ENCODE data around the gene LGALS9. TPM values are rescaled to one million over a fixed set of nuclear protein-coding genes. Genes with fewer than 3 reads are reported as not detected.

Gene LGALS9
- total RNA-seq, 1 donor from 2014 or later = 38.4 TPM

- intact Hi-C loops (cut with micrococcal nuclease) = no loop called here
Observed at GRCh38 chr17:27607521-27608091, 23.4 kb upstream of the LGALS9 start.

GRCh38 chr17:27608328-27609230 lies 22.4 kb upstream of the LGALS9 start:
- H3K4me1 Mint-ChIP-seq (ENCODE audit: low read depth) = peaks cover 32% of the 10 kb centered on the region
- intact Hi-C loops (cut with micrococcal nuclease) = loop anchor here (1.0 kb wide), 1 partner anchor 43 kb away; no protein-coding TSS in a partner anchor
- H3K27me3 Mint-ChIP-seq (ENCODE audit: insufficient read depth) = no peaks in the 10 kb centered on the region
- H3K4me3 Mint-ChIP-seq = no peak overlapping the region
- H3K36me3 Mint-ChIP-seq (ENCODE audit: low read depth) = peaks cover 43% of the 10 kb centered on the region
- DNase-seq (ENCODE audit: low spot score) = no peak
- no peaks in the 10 kb centered on the region for H3K9me3 Mint-ChIP-seq
- H3K27ac Mint-ChIP-seq = peak overlapping the region; percentile 88

More at GRCh38 chr17:27607521-27608091, 23.4 kb upstream of the LGALS9 start:
- H3K4me1 Mint-ChIP-seq (ENCODE audit: low read depth) = peaks cover 38% of the 10 kb centered on the region
- H3K9me3 Mint-ChIP-seq = no peaks in the 10 kb centered on the region
- H3K36me3 Mint-ChIP-seq (ENCODE audit: low read depth) = peaks cover 45% of the 10 kb centered on the region
- H3K27me3 Mint-ChIP-seq (ENCODE audit: insufficient read depth) = no peaks in the 10 kb centered on the region
- no peak overlapping the region for H3K4me3 Mint-ChIP-seq
- no peak overlapping the region for H3K27ac Mint-ChIP-seq
- no peak for DNase-seq (ENCODE audit: low spot score)

- Mint-ChIP-seq H3K27me3 (ENCODE audit: insufficient read depth) (no peaks in the 10 kb centered on the region), H3K4me1 (ENCODE audit: low read depth) (peaks cover 32% of the 10 kb centered on the region), H3K36me3 (ENCODE audit: low read depth) (peaks cover 50% of the 10 kb centered on the region), H3K27ac (no peak overlapping the region), H3K9me3 (no peaks in the 10 kb centered on the region), H3K4me3 (no peak overlapping the region)
- intact Hi-C loops (cut with micrococcal nuclease) = loop anchor here (1.0 kb wide), 1 partner anchor 42 kb away; no protein-coding TSS in a partner anchor
- no peak for DNase-seq (ENCODE audit: low spot score)
Observed at GRCh38 chr17:27609611-27610303, 21.2 kb upstream of the LGALS9 start.

- no peak for DNase-seq (ENCODE audit: low spot score)
- Mint-ChIP-seq H3K4me3 (no peak overlapping the region), H3K36me3 (ENCODE audit: low read depth) (peaks cover 52% of the 10 kb centered on the region), H3K9me3 (peaks cover 4% of the 10 kb centered on the region), H3K27ac (no peak overlapping the region), H3K4me1 (ENCODE audit: low read depth) (peaks cover 37% of the 10 kb centered on the region), H3K27me3 (ENCODE audit: insufficient read depth) (no peaks in the 10 kb centered on the region)
- intact Hi-C loops (cut with micrococcal nuclease) = no loop called here
Observed at GRCh38 chr17:27610304-27610677, 20.7 kb upstream of the LGALS9 start.

- Mint-ChIP-seq H3K4me1 (ENCODE audit: low read depth) (peaks cover 54% of the 10 kb centered on the region), H3K36me3 (ENCODE audit: low read depth) (peaks cover 62% of the 10 kb centered on the region), H3K9me3 (peaks cover 5% of the 10 kb centered on the region), H3K27ac (peak overlapping the region; percentile 70), H3K27me3 (ENCODE audit: insufficient read depth) (no peaks in the 10 kb centered on the region), H3K4me3 (no peak overlapping the region)
- intact Hi-C loops (cut with micrococcal nuclease) = no loop called here
- no peak for DNase-seq (ENCODE audit: low spot score)
Observed at GRCh38 chr17:27612160-27612770, 18.7 kb upstream of the LGALS9 start.

GRCh38 chr17:27613433-27613832 lies 17.6 kb upstream of the LGALS9 start:
- intact Hi-C loops (cut with micrococcal nuclease) = no loop called here
- Mint-ChIP-seq H3K4me3 (no peak overlapping the region), H3K27ac (no peak overlapping the region), H3K9me3 (peaks cover 5% of the 10 kb centered on the region), H3K27me3 (ENCODE audit: insufficient read depth) (no peaks in the 10 kb centered on the region), H3K4me1 (ENCODE audit: low read depth) (peaks cover 50% of the 10 kb centered on the region), H3K36me3 (ENCODE audit: low read depth) (peaks cover 67% of the 10 kb centered on the region)
- no peak for DNase-seq (ENCODE audit: low spot score)

GRCh38 chr17:27615121-27615520 lies 15.9 kb upstream of the LGALS9 start:
- Mint-ChIP-seq H3K4me1 (ENCODE audit: low read depth) (peaks cover 42% of the 10 kb centered on the region), H3K36me3 (ENCODE audit: low read depth) (peaks cover 63% of the 10 kb centered on the region), H3K4me3 (no peak overlapping the region), H3K27ac (peak overlapping the region; percentile 37), H3K27me3 (ENCODE audit: insufficient read depth) (no peaks in the 10 kb centered on the region), H3K9me3 (peaks cover 5% of the 10 kb centered on the region)
- no peak for DNase-seq (ENCODE audit: low spot score)
- intact Hi-C loops (cut with micrococcal nuclease) = no loop called here

- Mint-ChIP-seq H3K36me3 (ENCODE audit: low read depth) (peaks cover 68% of the 10 kb centered on the region), H3K4me3 (peak overlapping the region; percentile 48), H3K27ac (peak overlapping the region; percentile 81), H3K4me1 (ENCODE audit: low read depth) (peaks cover 50% of the 10 kb centered on the region), H3K27me3 (ENCODE audit: insufficient read depth) (no peaks in the 10 kb centered on the region), H3K9me3 (peaks cover 5% of the 10 kb centered on the region)
- intact Hi-C loops (cut with micrococcal nuclease) = loop anchor here (1.0 kb wide), 1 partner anchor 15 kb away; the partner anchor contains the start of gene LGALS9
- DNase-seq (ENCODE audit: low spot score) = no peak
Observed at GRCh38 chr17:27616414-27616813, 14.6 kb upstream of the LGALS9 start.

GRCh38 chr17:27618417-27618816 lies 12.6 kb upstream of the LGALS9 start:
- peaks cover 5% of the 10 kb centered on the region for H3K9me3 Mint-ChIP-seq
- H3K4me3 Mint-ChIP-seq = no peak overlapping the region
- H3K36me3 Mint-ChIP-seq (ENCODE audit: low read depth) = peaks cover 72% of the 10 kb centered on the region
- DNase-seq (ENCODE audit: low spot score) = no peak
- intact Hi-C loops (cut with micrococcal nuclease) = no loop called here
- peaks cover 42% of the 10 kb centered on the region for H3K4me1 Mint-ChIP-seq (ENCODE audit: low read depth)
- H3K27ac Mint-ChIP-seq = no peak overlapping the region
- no peaks in the 10 kb centered on the region for H3K27me3 Mint-ChIP-seq (ENCODE audit: insufficient read depth)

GRCh38 chr17:27620721-27621120 lies 10.3 kb upstream of the LGALS9 start:
- DNase-seq (ENCODE audit: low spot score) = no peak
- no peaks in the 10 kb centered on the region for H3K9me3 Mint-ChIP-seq
- no peaks in the 10 kb centered on the region for H3K27me3 Mint-ChIP-seq (ENCODE audit: insufficient read depth)
- H3K36me3 Mint-ChIP-seq (ENCODE audit: low read depth) = peaks cover 59% of the 10 kb centered on the region
- peaks cover 33% of the 10 kb centered on the region for H3K4me1 Mint-ChIP-seq (ENCODE audit: low read depth)
- H3K4me3 Mint-ChIP-seq = no peak overlapping the region
- H3K27ac Mint-ChIP-seq = peak overlapping the region; percentile 71
- intact Hi-C loops (cut with micrococcal nuclease) = no loop called here

GRCh38 chr17:27621536-27621935 lies 9.5 kb upstream of the LGALS9 start:
- no peak overlapping the region for H3K4me3 Mint-ChIP-seq
- peak overlapping the region; percentile 49 for H3K27ac Mint-ChIP-seq
- H3K36me3 Mint-ChIP-seq (ENCODE audit: low read depth) = peaks cover 56% of the 10 kb centered on the region
- no peaks in the 10 kb centered on the region for H3K9me3 Mint-ChIP-seq
- intact Hi-C loops (cut with micrococcal nuclease) = no loop called here
- H3K4me1 Mint-ChIP-seq (ENCODE audit: low read depth) = peaks cover 25% of the 10 kb centered on the region
- DNase-seq (ENCODE audit: low spot score) = no peak
- no peaks in the 10 kb centered on the region for H3K27me3 Mint-ChIP-seq (ENCODE audit: insufficient read depth)

GRCh38 chr17:27621942-27622559 lies 8.9 kb upstream of the LGALS9 start:
- no peak for DNase-seq (ENCODE audit: low spot score)
- Mint-ChIP-seq H3K9me3 (no peaks in the 10 kb centered on the region), H3K36me3 (ENCODE audit: low read depth) (peaks cover 54% of the 10 kb centered on the region), H3K27me3 (ENCODE audit: insufficient read depth) (no peaks in the 10 kb centered on the region), H3K4me1 (ENCODE audit: low read depth) (peaks cover 20% of the 10 kb centered on the region), H3K27ac (peak overlapping the region; percentile 49), H3K4me3 (no peak overlapping the region)
- intact Hi-C loops (cut with micrococcal nuclease) = no loop called here
